ENCODE data around the gene GRID1.

DNA sequence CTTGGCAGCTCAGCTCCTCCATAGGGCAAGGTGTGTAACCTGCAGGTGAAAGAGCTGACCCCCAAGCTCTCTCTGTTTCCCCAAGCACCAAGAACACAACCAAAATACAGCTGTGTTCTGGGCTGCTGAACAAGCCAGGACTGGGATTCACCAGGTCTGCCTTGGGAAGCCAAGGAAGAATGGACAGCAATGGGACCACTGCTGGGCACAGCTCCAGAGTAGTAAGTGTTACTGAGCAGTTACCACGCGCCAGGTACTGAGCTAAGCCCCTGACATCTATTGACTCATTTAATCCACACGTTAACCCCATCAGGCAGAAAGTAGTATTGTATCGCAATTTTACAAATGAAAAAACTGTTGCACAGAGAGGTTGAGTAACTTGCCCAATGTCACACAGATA, 168.3 kb downstream of the GRID1 start:
- TF ChIP-seq, protein P1, sequence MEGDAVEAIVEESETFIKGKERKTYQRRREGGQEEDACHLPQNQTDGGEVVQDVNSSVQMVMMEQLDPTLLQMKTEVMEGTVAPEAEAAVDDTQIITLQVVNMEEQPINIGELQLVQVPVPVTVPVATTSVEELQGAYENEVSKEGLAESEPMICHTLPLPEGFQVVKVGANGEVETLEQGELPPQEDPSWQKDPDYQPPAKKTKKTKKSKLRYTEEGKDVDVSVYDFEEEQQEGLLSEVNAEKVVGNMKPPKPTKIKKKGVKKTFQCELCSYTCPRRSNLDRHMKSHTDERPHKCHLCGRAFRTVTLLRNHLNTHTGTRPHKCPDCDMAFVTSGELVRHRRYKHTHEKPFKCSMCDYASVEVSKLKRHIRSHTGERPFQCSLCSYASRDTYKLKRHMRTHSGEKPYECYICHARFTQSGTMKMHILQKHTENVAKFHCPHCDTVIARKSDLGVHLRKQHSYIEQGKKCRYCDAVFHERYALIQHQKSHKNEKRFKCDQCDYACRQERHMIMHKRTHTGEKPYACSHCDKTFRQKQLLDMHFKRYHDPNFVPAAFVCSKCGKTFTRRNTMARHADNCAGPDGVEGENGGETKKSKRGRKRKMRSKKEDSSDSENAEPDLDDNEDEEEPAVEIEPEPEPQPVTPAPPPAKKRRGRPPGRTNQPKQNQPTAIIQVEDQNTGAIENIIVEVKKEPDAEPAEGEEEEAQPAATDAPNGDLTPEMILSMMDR (IDR thresholded peaks at IDR 0.05; ENCODE audit: low read length) = no peak
- TF ChIP-seq EZH2 (optimal IDR thresholded peaks at IDR 0.05; ENCODE audit: low read depth, low read length) (no peak), EZH2phosphoT487 (IDR thresholded peaks at IDR 0.05; ENCODE audit: low read length) (no peak)
